ENCODE measurements around the gene PSMD13.
"Not testable (repeated sequence)": the region's sequence is repeated elsewhere in the genome, so short reads cannot be mapped to it uniquely, and the experiment has no call there.

Gene PSMD13

DNA sequence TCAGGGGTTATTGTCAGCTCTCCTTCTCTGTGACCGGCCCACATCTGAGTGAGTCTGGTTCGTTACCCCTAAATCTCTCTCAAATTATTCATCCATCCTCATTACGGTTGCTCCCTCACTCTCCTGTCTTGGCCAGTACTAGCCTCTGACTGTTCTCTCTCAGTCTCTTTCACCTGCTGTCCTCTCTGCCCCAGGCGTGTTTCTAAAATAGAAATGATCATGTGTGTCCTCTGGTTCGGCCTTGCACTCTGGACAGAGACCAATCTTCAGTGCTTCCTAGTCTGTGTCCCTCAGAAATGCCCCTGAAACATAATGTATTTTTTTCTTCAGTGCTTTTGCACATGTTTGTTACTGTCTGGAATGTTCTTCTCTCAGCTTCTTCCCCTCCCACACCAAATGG lies 4.9 kb downstream of the PSMD13 start:
- in situ Hi-C loops (cut with MboI; ENCODE audit: low sequenced_read_pairs), result no loop called here

DNA sequence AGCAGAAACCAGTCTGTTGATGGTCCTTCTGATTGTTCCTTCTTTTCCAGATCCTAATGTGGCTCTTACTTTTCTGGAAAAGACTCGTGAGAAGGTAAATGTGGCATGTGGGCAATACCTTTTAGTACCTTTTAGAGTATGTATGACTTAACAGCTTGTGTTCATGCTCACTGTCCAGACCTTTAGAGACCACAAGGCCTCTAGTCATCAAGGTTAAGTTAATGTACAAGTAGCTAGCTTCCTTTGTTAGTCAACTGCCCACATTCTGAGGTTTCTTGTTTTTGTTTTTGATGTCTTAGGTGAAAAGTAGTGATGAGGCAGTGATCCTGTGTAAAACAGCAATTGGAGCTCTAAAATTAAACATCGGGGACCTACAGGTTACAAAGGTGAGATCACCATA lies 7.6 kb downstream of the PSMD13 start:
- in situ Hi-C loops (cut with MboI; ENCODE audit: low sequenced_read_pairs), result no loop called here

DNA sequence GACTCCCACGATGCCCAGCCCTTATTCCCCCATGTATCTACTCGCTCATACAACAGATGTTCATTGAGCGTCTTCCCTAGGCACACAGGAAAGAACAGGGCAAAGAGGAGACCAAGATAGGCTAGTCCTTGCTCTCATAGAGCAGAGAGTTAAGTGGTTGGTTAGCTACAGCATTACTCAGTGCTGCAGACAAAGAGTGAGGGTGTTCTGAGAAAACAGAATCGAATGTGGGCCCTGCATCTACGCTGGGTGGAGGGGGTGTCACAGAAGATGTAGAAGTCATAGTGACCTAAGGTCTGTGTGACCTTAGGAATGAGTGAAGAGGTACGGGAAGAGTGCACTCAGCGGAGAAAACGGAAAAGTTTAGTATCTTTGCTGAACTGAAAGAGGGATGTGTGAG lies 12.3 kb downstream of the PSMD13 start:
- in situ Hi-C loops (cut with MboI; ENCODE audit: low sequenced_read_pairs), result no loop called here

DNA sequence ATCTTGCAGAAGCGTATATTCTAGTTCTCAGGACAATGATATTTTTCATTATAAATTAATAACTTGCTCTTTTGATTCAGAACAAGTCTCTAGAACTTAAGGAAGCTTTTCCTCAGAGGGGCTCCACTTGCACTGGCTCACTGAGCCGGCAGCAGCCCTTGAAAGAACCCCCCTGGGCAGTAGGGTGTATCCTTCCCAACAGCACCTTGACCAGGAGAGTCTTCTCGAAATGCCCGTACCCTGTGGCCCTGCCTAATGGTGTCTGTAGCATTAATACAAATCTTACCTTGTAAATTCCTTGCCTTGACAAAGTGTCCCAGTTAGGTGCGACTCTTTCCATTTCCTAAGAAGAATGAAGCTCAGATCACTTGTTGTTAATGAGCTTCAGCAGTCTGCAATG lies 13.5 kb downstream of the PSMD13 start:
- in situ Hi-C loops (cut with MboI; ENCODE audit: low sequenced_read_pairs), result no loop called here

DNA sequence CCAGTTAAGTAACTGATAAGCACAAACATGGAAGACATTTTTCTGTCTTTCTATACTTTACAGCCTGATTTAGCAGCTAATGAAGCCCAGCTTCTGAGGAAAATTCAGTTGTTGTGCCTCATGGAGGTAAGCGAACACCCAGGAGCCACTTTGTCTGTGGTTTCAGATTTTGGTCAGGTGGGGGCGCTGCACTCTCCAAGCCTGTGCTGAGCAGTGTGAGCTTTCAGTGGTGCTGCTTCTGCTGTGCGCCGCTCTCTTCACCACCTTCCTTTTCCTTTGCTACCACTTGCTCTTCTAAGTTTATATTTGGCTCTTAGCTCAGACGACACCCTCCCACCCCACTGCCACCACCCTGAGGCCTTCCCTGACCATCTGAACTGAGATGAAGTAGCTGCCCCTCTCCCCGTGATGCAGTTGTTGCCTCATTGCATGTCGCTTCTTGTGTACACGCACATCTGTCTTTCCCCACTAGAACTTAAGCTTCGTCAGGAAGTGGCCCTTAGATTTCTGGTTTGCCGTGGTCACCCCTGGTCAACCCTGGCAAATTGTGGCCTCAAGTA lies 14.0 kb downstream of the PSMD13 start:
- in situ Hi-C loops (cut with MboI; ENCODE audit: low sequenced_read_pairs), result no loop called here

DNA sequence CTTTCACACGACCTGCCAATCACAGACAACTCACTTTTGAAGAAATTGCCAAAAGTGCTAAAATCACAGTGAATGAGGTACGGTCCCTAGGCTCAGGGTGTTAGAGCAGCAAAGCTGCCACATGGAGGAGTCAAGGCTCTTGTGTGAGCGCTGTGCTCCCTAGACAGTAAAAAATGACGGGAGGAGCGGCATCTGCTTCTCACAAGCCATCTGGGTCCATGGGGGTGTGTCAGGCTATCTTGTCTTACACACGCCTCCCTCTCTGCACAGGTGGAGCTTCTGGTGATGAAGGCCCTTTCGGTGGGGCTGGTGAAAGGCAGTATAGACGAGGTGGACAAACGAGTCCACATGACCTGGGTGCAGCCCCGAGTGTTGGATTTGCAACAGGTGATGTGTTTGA lies 14.8 kb downstream of the PSMD13 start:
- in situ Hi-C loops (cut with MboI; ENCODE audit: low sequenced_read_pairs), result no loop called here

DNA sequence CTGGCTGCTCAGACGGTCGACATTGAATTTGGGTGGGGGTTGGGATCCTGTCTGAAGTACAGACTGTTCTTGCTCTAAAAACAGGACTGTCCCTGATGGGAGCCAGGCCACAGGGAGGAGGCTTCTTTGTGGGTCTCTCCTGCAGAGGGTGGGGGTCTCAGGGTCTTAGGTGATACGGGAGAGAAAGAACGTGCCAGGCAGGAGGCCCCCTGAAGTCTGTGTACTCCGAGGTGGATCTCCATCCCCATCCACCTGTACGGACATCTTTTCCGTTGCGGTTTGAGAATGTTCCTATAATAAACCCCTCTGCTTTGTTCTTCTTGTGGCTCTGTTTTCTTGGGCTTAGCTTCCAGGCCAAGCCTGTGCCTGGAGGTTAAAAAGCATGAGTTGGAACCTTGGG lies 15.9 kb downstream of the PSMD13 start:
- in situ Hi-C loops (cut with MboI; ENCODE audit: low sequenced_read_pairs), result no loop called here

DNA sequence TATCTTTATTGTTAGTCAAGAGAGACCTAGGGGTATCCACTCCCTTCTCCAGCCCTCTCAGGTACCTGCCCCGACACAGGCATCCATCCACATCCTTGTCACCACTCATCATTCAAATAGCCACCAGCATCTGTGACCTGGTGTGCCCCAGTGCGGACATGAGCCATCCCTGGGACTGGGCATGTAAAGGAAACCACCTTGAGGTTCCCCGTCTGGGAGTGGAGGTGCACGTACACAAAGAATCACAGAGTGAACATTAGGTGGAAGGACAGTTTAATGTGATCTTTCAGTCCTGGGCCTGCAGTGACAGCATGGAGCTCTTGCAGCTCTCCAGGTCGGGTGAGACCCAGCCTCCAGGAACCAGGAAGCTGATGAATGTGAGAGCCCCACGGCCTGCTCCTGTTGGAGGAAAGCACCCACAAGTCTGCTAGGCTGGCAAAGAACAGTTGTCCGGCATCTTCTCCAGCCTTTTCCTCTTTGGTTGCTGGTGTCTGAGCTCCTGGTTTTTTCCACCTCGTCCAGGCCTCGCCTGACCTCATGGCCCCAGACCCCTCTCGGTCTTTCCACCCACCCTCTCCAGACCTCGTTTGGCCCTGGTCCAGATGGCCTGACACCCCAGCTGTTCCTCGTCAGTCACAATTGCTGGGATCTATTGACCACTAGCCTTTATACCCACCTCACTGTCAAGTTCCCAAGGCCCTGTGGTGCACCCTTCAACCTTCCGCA lies 16.5 kb downstream of the PSMD13 start:
- in situ Hi-C loops (cut with MboI; ENCODE audit: low sequenced_read_pairs), result no loop called here

DNA sequence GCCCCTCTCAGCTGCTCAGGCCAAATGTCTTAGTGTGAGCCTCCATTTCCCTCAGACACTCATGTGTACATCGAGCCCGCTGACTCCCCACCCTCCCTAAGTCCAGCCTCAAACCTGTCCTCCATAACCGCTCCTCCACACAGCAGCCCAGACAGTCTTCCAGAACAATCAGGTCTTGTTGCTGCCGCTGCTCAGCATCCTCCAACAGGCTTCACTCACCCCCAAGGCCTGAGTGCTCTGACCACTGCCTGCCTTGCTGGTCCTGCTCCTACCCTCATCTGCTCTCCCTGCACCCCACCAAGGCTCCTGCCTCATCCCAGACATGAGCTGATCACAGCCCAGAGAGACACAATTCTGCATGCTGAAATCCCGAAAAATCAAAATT lies 17.1 kb downstream of the PSMD13 start:
- in situ Hi-C loops (cut with MboI; ENCODE audit: low sequenced_read_pairs), result no loop called here

DNA sequence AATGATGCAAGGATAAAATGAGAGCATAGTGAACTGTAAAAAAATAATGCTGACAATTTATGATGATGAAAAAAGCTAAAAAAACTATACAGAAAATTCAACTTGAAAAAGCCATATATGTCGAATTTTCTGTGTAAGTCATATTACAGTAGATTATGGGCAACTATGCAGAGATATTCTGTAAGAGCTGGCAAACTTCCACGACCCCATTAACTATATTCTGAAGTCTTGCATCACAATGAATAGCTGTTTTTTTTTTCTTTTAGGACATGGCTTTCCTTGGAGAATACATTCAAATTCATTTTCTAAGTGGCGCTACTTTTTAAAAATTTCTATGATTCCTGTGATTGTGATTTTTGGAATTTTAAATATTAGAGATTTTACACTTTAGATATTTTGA lies 18.4 kb downstream of the PSMD13 start:
- in situ Hi-C loops (cut with MboI; ENCODE audit: low sequenced_read_pairs), result no loop called here

DNA sequence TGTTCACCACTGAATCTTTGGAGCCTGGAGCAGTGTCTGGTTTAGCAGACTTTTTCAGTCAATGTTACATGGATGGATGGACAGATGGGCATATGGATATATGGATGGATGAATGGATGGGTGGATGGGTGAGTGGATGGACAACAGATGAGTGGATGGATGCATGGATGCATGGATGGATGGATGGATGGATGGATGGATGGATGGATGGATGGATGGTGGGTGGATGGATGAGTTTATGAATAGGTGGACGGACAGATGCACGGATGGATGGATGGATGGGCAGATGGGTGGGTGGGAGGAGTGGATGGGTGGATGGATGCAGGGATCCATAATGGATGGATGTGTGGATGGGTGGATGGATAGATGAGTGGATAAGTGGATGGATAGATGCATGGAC lies 19.0 kb downstream of the PSMD13 start:
- in situ Hi-C loops (cut with MboI; ENCODE audit: low sequenced_read_pairs), result no loop called here

DNA sequence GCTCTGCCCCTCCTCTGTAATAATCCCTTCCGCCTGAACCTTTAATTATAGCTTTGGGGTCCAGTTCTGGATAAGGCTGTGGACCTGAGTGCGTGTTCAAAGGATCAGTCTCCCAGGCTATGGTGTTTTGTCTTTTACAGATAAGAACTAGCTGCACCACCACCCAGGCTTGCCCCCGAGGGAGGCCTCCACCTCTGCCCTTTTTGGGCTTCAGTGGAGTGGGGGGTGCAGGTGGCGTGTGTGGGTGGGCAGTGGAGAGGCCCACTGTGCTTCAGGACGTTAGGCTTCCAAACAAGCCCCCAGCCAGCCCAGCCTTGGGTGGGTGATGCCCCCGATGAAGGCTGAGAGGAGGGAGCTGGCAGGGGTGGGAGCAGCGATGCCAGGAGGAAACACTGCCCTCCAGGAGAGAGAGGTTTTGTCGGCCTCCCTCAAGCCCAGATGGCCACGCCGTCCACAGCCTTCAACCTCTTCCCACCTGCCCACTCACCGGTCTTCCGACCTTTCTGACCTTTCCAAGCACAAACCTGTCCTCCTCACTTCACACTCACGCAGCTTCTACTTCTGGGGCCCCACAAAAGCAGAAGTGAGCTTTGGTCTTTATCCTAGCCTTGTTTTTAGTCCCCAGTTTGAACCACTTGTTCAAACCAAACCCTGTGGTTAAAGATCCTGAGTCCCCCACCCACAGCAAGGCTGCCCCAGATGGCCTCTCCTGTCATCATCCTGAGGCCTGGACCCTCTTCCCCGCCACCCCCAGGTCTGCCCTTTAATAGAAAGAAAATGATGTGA lies 20.4 kb downstream of the PSMD13 start:
- in situ Hi-C loops (cut with MboI; ENCODE audit: low sequenced_read_pairs), result no loop called here

DNA sequence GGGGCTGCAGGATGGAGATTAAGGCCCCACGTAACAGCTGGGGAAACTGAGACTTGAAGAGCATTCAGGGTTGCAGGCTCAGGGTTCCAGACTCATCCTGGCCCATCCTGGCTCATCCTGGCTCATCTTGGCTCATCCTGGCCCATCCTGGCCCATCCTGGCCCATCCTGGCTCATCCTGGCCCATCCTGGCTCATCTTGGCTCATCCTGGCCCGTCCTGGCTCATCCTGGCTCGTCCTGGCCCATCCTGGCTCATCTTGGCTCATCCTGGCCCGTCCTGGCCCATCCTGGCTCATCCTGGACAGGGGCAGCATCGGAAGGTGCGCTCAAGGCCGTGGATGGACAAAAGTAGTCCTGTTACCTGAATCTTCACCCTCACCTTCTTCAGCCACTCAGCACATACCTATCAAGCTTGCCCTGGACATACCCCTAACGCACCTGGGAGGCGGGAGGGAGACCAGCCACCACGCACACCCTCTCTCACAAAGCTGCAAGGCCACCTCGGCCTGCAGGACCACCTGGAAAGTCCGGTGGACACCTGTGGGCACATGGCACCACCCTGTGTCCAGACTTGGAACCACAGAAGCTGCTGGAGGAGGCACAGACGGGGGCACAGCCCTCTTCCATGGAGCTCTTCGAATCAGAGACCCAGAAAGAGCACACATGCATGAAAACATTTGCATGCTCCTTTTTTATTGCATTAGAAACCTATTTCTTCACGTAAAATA lies 21.2 kb downstream of the PSMD13 start:
- in situ Hi-C loops (cut with MboI; ENCODE audit: low sequenced_read_pairs), result no loop called here

DNA sequence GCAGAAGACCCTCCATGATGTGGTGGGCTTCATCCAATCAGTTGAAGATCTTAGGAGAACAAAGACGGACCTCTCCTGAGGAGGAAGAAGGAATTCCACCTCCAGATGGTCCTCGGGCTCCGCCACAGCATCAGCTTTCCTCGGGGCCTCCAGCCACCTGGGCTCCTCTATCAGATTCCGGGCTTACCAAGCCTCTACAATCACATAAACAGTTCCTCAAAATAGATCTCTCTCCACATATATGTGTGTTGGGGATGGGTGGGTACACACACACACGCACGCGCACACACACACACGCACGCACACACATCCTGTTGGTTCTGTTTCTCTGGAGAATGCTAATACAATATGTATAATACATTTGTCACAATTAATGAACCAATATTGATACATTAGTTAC lies 22.6 kb downstream of the PSMD13 start:
- in situ Hi-C loops (cut with MboI; ENCODE audit: low sequenced_read_pairs), result no loop called here

DNA sequence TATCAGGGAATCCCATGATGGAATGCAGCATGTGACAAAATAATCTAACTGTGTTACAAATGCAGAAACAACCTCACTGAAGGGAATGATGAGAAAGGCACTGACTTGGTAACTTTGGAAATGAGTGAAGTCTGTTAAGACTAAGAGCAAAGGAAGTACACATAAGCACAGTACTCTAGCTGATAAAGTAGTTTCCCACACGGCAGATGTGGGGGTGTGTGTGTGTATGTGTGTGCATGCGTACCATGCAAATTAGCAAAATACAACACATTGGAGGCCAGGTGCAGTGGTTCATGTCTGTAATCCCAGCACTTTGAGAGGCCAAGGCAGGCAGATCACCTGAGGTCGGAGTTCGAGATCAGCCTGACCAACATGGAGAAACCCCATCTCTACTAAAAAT lies 24.8 kb downstream of the PSMD13 start:
- in situ Hi-C loops (cut with MboI; ENCODE audit: low sequenced_read_pairs), result no loop called here

DNA sequence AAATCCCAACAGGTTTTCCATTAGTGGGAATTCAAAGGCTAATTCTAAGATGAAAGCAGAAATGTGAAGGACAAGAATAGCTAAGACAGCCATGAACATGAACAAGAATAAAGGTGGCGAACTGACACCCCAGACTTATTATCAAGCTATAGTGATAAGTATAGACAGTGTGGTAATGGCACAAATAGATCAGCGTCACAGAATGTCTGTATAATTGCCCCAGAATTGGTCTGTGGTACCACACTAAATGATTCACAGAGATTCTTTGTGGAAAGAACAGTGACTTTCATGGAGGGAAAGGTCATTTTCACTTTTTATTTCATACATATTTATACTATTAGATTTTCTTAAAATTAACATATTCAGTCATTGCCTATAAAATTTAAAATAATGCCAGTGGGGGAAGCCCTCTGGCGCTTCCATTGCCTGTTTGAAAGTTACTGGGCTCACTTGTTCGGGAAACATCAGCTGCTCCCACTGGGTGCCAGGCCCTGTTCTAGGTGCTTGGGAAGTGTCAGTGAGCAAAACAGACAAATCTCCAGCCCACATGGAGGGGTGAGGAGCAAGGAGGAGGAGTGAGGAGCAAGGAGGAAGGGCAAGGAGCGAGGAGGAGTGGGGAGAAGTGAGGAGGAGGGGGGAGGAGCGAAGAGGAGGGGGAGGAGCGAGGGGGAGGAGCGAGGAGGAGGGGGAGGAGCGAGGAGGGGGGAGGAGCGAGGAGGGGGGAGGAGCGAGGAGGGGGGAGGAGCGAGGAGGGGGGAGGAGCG lies 30.1 kb downstream of the PSMD13 start:
- in situ Hi-C loops (cut with MboI; ENCODE audit: low sequenced_read_pairs), result no loop called here

DNA sequence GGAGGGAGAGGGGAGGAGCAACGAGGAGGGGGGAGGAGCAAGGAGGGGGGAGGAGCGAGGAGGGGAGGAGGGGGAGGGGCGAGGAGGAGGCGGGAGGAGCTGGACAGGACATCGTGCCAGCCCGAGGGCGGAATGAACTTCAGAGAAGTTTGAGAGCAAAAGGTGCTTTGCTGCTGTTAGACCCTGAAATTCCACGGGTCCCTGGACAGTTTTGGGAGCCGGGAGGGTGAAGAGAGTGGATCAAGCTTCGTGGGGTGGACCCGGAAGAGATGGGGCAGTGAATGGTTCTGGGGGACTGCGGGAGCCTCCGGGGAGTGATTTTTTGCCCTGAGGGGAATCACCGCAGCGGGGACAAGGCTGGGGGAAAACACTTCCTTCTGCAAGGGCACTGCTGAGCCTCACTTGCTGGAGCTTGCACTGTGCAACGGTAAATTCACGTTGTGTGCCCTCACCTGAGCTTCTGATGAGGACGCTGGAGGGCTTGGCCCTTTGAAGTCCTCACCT lies 30.8 kb downstream of the PSMD13 start:
- in situ Hi-C loops (cut with MboI; ENCODE audit: low sequenced_read_pairs), result no loop called here

DNA sequence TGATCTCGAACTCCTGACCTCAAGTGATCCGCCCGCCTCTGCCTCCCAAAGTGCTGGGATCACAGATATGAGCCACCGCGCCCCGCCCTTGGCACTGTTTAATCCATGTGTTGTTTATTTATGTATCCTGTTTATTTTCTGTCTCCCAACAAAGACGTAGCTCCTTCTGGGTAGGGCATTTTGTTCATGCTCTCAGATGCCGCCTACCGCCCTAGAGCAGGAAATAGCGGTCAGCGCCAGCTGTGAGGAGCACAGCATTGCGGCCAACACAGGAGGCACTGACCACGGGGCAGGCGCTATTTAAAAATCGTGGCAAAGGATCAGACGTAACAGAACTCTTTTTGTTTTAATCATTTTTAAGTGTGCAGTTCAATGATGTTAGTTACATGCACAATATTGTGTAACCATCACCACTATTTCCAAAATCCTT lies 32.0 kb downstream of the PSMD13 start:
- in situ Hi-C loops (cut with MboI; ENCODE audit: low sequenced_read_pairs), result not testable (repeated sequence)

DNA sequence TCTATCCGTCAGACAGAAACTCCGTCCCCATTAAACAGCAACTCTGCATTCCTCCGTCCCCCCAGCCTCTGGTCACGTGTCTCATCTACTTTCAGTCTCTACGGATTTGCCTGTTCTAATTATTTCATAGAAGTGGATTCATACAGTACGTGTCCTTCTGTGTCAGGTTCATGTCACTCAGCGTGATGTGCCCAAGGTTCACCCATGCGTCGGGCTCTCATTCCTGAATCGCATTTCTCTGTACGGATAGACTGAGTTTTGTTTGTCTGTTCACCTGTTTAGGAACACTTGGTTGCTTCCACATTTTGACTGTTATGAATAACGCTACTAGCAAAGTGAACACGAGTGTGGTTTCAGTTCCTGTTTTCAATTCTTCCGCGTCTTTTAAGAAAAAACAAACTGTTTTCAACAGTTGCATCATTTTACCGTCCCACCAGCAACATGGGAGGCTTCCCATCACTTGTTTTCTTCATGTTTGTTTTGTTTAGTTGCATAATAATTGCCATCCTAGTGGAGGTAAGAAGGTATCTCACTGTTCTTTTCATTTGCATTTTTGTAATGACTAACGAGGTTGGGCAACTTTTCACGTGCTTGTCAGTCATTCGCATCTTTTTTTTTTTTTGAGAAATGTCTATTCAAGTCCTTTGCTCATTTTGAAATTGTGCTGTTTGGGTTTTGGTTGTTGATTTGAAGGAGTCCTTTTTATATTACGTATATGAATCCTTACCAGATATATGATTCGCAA lies 32.5 kb downstream of the PSMD13 start:
- in situ Hi-C loops (cut with MboI; ENCODE audit: low sequenced_read_pairs), result no loop called here

All from hTERT RPE-1 (cell line).